Measurements from ENCODE around the gene MGAM2.

Gene MGAM2

GRCh38 chr7:142200206-142200605, 88.7 kb downstream of the MGAM2 start:
- no peak for DNase-seq (ENCODE audit: low read depth in 1 of 2, low spot score in 1 of 2)
- TF ChIP-seq GABPA (IDR thresholded peaks at IDR 0.05; ENCODE audit: low read depth) (no peak), REST (IDR thresholded peaks at IDR 0.05; ENCODE audit: insufficient replicate concordance, low read depth) (no peak), SPI1 (IDR thresholded peaks at IDR 0.05; ENCODE audit: borderline replicate concordance, low read depth) (no peak), POLR2AphosphoS5 (IDR thresholded peaks at IDR 0.05; ENCODE audit: low read depth) (no peak), CTCF (IDR thresholded peaks at IDR 0.05; ENCODE audit: insufficient read depth, low read length) (no peak)
- Histone ChIP-seq H3K4me3 (replicated peaks; ENCODE audit: insufficient read depth, low read length) (no peak overlapping the region), H3K27me3 (ENCODE audit: insufficient read depth, poor library complexity, severe bottlenecking) (peaks cover 2% of the 10 kb centered on the region), H3K27ac (replicated peaks) (no peak overlapping the region)

- Histone ChIP-seq H3K4me3 (replicated peaks; ENCODE audit: insufficient read depth, low read length) (no peak overlapping the region), H3K27me3 (ENCODE audit: insufficient read depth, poor library complexity, severe bottlenecking) (no peaks in the 10 kb centered on the region), H3K27ac (replicated peaks) (no peak overlapping the region)
- no peak for DNase-seq (ENCODE audit: low read depth in 1 of 2, low spot score in 1 of 2)
- TF ChIP-seq GABPA (IDR thresholded peaks at IDR 0.05; ENCODE audit: low read depth), result no peak
- no peak for TF ChIP-seq CTCF (IDR thresholded peaks at IDR 0.05; ENCODE audit: insufficient read depth, low read length)
- TF ChIP-seq REST (IDR thresholded peaks at IDR 0.05; ENCODE audit: insufficient replicate concordance, low read depth), result no peak
- TF ChIP-seq SPI1 (IDR thresholded peaks at IDR 0.05; ENCODE audit: borderline replicate concordance, low read depth), result no peak
- no peak for TF ChIP-seq POLR2AphosphoS5 (IDR thresholded peaks at IDR 0.05; ENCODE audit: low read depth)
These were observed 117.1 kb downstream of the MGAM2 start for GRCh38 chr7:142228537-142229104.

- H3K27me3 ChIP-seq (ENCODE audit: insufficient read depth, poor library complexity, severe bottlenecking), result peaks cover 4% of the 10 kb centered on the region
- no peak overlapping the region for H3K27ac ChIP-seq (replicated peaks)
- no peak overlapping the region for H3K4me3 ChIP-seq (replicated peaks; ENCODE audit: insufficient read depth, low read length)
- no peak for DNase-seq (ENCODE audit: low read depth in 1 of 2, low spot score in 1 of 2)
- no peak for TF ChIP-seq POLR2AphosphoS5 (IDR thresholded peaks at IDR 0.05; ENCODE audit: low read depth)
- TF ChIP-seq SPI1 (IDR thresholded peaks at IDR 0.05; ENCODE audit: borderline replicate concordance, low read depth), result no peak
- no peak for TF ChIP-seq GABPA (IDR thresholded peaks at IDR 0.05; ENCODE audit: low read depth)
- TF ChIP-seq REST (IDR thresholded peaks at IDR 0.05; ENCODE audit: insufficient replicate concordance, low read depth), result no peak
- no peak for TF ChIP-seq CTCF (IDR thresholded peaks at IDR 0.05; ENCODE audit: insufficient read depth, low read length)
These were observed 120.2 kb downstream of the MGAM2 start for GRCh38 chr7:142231716-142232115.

All from HL-60 (cell line).